HCT116 (cell line): ENCODE measurements around the gene RCL1. TPM values are rescaled to one million over a fixed set of nuclear protein-coding genes. Genes with fewer than 3 reads are reported as not detected.

Source experiments
- ATAC-seq: fragments of 200-7000 bp; cut with Tn5 transposase; 2 replicates; pipeline ENCODE4 v1.9.1; 2020; ENCODE audit warnings: mild to moderate bottlenecking, moderate library complexity
- BruUV-seq: library from RNA; stranded (reverse); fragments of 400-500 nt; replicated peaks from 2 replicates; lab custom pipeline; 2021; lab: Mats Ljungman, UMichigan
- CTCF ChIA-PET: fragments of 300-600 bp; sonication (Branson Sonifier 250); formaldehyde crosslinking; loops from one replicate; lab custom pipeline; 2021; ENCODE audit warnings: antibody characterized with exemption; lab: Charles Lee
- POLR2A ChIA-PET: fragments of 300-600, 350-600 bp; sonication (Branson Sonifier 250); formaldehyde crosslinking; loops from one replicate; lab custom pipeline; 2021; ENCODE audit warnings: antibody characterized with exemption; lab: Charles Lee
- RAD21 ChIA-PET, 2 experiments: fragments of 300-600 bp; sonication (Branson Sonifier 250); formaldehyde crosslinking; loops; one replicate each; lab custom pipeline; 2023; ENCODE audit warnings: low total read pairs in 2 of 2; ENCODE audit not compliant: uncharacterized antibody in 2 of 2, unreplicated experiment in 2 of 2, low non-redundant PET in 1 of 2; lab: Charles Lee
- DNase-seq: peaks from one replicate; pipeline ENCODE4 v3.0.0-alpha.2; 2010; ENCODE audit warnings: low read depth, low spot score
- H2AFZ ChIP-seq: fragments of 200-600 bp; shearing (Covaris generic), sonication (generic); 2 replicates; pipeline ENCODE4 v1.6.1; 2017; ENCODE audit warnings: low read depth, mixed run types, mixed read lengths, antibody characterized with exemption, low read length; ENCODE audit not compliant: poor library complexity, severe bottlenecking
- H3K27ac ChIP-seq: 2 replicates; pipeline ENCODE4 v1.5.1; 2012; ENCODE audit warnings: low read depth, low read length
- H3K27me3 ChIP-seq: fragments of 200-600 bp; sonication (generic); 2 replicates; pipeline ENCODE4 v1.6.1; 2016; ENCODE audit warnings: mixed run types, low read length, mixed read lengths; ENCODE audit not compliant: insufficient read depth
- H3K36me3 ChIP-seq, 2 experiments: fragments of 200-500 bp in 1 of 2; fragments of 200-600 bp in 1 of 2; sonication (Bioruptor generic) in 1 of 2; sonication (generic) in 1 of 2; 2 replicates each; pipeline versions ENCODE4 v1.5.1 to v1.6.1; 2014 to 2016; ENCODE audit warnings: low read length in 2 of 2, inconsistent platforms in 1 of 2, mixed read lengths in 1 of 2, mixed run types in 1 of 2; ENCODE audit not compliant: insufficient read depth in 2 of 2, control insufficient read depth in 1 of 2
- H3K4me1 ChIP-seq, 2 experiments: fragments of 200-600 bp in 1 of 2; sonication (generic) in 1 of 2; 2 replicates each; pipeline versions ENCODE4 v1.5.1 to v1.6.1; 2012 to 2017; ENCODE audit warnings: low read length in 2 of 2, inconsistent platforms in 1 of 2, mild to moderate bottlenecking in 1 of 2, mixed read lengths in 1 of 2, mixed run types in 1 of 2, moderate library complexity in 1 of 2; ENCODE audit not compliant: insufficient read depth in 2 of 2, control insufficient read depth in 1 of 2
- H3K4me2 ChIP-seq: fragments of 200-600 bp; sonication (generic); 2 replicates; pipeline ENCODE4 v1.6.1; 2017; ENCODE audit warnings: mixed run types, low read length, mixed read lengths
- H3K4me3 ChIP-seq, 2 experiments: fragments of 200-600 bp in 1 of 2; sonication (generic) in 1 of 2; replicated peaks in 1 of 2; 2 replicates each; pipeline ENCODE4 v1.5.1; 2011 to 2016; ENCODE audit warnings: low read length in 2 of 2, control low read depth in 1 of 2, low read depth in 1 of 2, mild to moderate bottlenecking in 1 of 2, mixed read lengths in 1 of 2, mixed run types in 1 of 2
- H3K79me2 ChIP-seq: fragments of 200-600 bp; sonication (generic); 2 replicates; pipeline ENCODE4 v1.6.1; 2017; ENCODE audit warnings: mild to moderate bottlenecking, mixed run types, low read length, moderate library complexity, mixed read lengths; ENCODE audit not compliant: insufficient read depth
- H3K9ac ChIP-seq: fragments of 200-600 bp; sonication (generic); 2 replicates; pipeline ENCODE4 v1.6.1; 2016; ENCODE audit warnings: low read length, mixed read lengths
- H3K9me2 ChIP-seq: fragments of 200-600 bp; sonication (generic), shearing (Covaris generic); 2 replicates; pipeline ENCODE4 v1.6.1; 2017; ENCODE audit warnings: mixed run types, mild to moderate bottlenecking, moderate library complexity; ENCODE audit not compliant: insufficient read depth
- H3K9me3 ChIP-seq, 2 experiments: fragments of 200-500 bp in 1 of 2; fragments of 200-600 bp in 1 of 2; sonication (Bioruptor generic) in 1 of 2; sonication (generic) in 1 of 2; 2 replicates each; pipeline ENCODE4 v1.6.1; 2014 to 2017; ENCODE audit warnings: low read length in 2 of 2, mixed read lengths in 2 of 2, inconsistent platforms in 1 of 2, low read depth in 1 of 2, mild to moderate bottlenecking in 1 of 2, mixed run types in 1 of 2, moderate library complexity in 1 of 2; ENCODE audit not compliant: control insufficient read depth in 1 of 2, insufficient read depth in 1 of 2
- H4K20me1 ChIP-seq: fragments of 200-600 bp; sonication (generic), shearing (Covaris generic); 2 replicates; pipeline ENCODE4 v1.6.1; 2017; ENCODE audit warnings: mixed run types, mild to moderate bottlenecking, moderate library complexity; ENCODE audit not compliant: insufficient read depth
- CBX3 ChIP-seq: IDR thresholded peaks from 2 replicates; pipeline ENCODE4 v1.6.1; 2012; ENCODE audit warnings: low read depth
- EGR1 ChIP-seq: IDR thresholded peaks from 2 replicates; pipeline ENCODE4 v1.6.1; 2012; ENCODE audit warnings: low read depth
- ELF1 ChIP-seq: IDR thresholded peaks from 2 replicates; pipeline ENCODE4 v1.6.1; 2012; ENCODE audit warnings: low read depth, borderline replicate concordance
- EZH2 ChIP-seq: fragments of 200-600 bp; sonication (generic); IDR thresholded peaks from 2 replicates; pipeline ENCODE4 v1.6.1; 2017; ENCODE audit warnings: antibody characterized with exemption, mixed run types
- EZH2phosphoT487 ChIP-seq: fragments of 200-600 bp; IDR thresholded peaks from 2 replicates; pipeline ENCODE4 v1.6.1; 2018; ENCODE audit warnings: antibody characterized with exemption, borderline replicate concordance
- FOSL1 ChIP-seq: IDR thresholded peaks from 2 replicates; pipeline ENCODE4 v1.6.1; 2012; ENCODE audit warnings: low read depth
- JUND ChIP-seq: IDR thresholded peaks from 2 replicates; pipeline ENCODE4 v1.6.1; 2012
- POLR2A ChIP-seq: IDR thresholded peaks from 2 replicates; pipeline ENCODE4 v1.7.0; 2011; ENCODE audit warnings: borderline replicate concordance; ENCODE audit not compliant: insufficient read depth, insufficient read length; ENCODE audit errors: extremely low read depth
- POLR2AphosphoS5 ChIP-seq: IDR thresholded peaks from 2 replicates; pipeline ENCODE4 v1.6.1; 2011; ENCODE audit warnings: mild to moderate bottlenecking, low read depth, low read length, moderate library complexity
- SIN3A ChIP-seq: IDR thresholded peaks from 2 replicates; pipeline ENCODE4 v1.6.1; 2012; ENCODE audit warnings: low read depth
- SP1 ChIP-seq: IDR thresholded peaks from 2 replicates; pipeline ENCODE4 v1.6.1; 2012; ENCODE audit warnings: low read depth
- TCF7L2 ChIP-seq: IDR thresholded peaks from 2 replicates; pipeline ENCODE4 v1.7.0; 2011; ENCODE audit warnings: borderline replicate concordance, inconsistent platforms; ENCODE audit not compliant: insufficient read depth, insufficient read length; ENCODE audit errors: extremely low read depth
- YY1 ChIP-seq: IDR thresholded peaks from 2 replicates; pipeline ENCODE4 v1.6.1; 2011; ENCODE audit warnings: low read length, low read depth, moderate library complexity, mild to moderate bottlenecking; ENCODE audit not compliant: insufficient replicate concordance; ENCODE audit errors: extremely low read depth
- ZFX ChIP-seq: fragments of 450-650 bp; IDR thresholded peaks from 2 replicates; pipeline ENCODE4 v1.6.1; 2017
- intact Hi-C: fragments of 100-400 bp; cut with micrococcal nuclease; formaldehyde crosslinking; loops from 2 replicates; pipeline ENCODE4 v1.10.0; 2022
- total RNA-seq: library from RNA; stranded (reverse); gene quantifications from one replicate; pipeline ENCODE4 v1.2.1, GENCODE V29; 2021; ENCODE audit not compliant: unreplicated experiment
- TF ChIP-seq, protein P1 (sequence below): IDR thresholded peaks from 2 replicates; pipeline ENCODE4 v1.6.1; 2012
- TF ChIP-seq, protein P2 (sequence below): IDR thresholded peaks from 2 replicates; pipeline ENCODE4 v1.6.1; 2012
- TF ChIP-seq, protein P3 (sequence below), 3 experiments: fragments of 200-600 bp in 1 of 3; sonication (generic) in 1 of 3; IDR thresholded peaks in 2 of 3; conservative IDR thresholded peaks in 1 of 3; 2 replicates each; pipeline ENCODE4 v1.5.1; 2012 to 2017; ENCODE audit warnings: low read depth in 2 of 3, low read length in 2 of 3, antibody characterized with exemption in 1 of 3, borderline replicate concordance in 1 of 3, control low read depth in 1 of 3, mild to moderate bottlenecking in 1 of 3, mixed read lengths in 1 of 3, mixed run types in 1 of 3, moderate library complexity in 1 of 3; ENCODE audit not compliant: insufficient read depth in 1 of 3

The RCL1 gene
- total RNA-seq, 1 experiment from 2014 or later: 29.9 TPM

DNA sequence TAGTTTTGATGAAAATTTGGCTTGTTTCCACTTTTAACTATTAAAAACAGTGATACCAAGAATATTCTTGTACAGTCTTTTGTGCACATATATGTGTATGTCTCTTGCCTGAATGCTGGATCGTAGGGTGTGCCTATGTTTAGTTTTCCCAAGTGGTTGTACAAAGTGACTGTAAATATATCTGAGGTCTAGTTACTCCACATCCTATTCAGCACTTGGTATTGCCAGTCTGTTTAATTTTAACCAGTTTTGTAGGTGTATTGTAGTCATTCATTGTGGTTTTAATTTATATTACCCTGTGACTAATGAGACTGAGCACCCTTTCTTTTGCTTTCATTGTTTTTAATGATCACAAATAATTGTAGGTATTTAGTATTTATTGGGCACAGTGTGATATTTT, 17.8 kb downstream of the RCL1 start:
- TF ChIP-seq TCF7L2: no peak
- no peak for TF ChIP-seq JUND
- no peak for TF ChIP-seq EGR1
- TF ChIP-seq, protein P1, sequence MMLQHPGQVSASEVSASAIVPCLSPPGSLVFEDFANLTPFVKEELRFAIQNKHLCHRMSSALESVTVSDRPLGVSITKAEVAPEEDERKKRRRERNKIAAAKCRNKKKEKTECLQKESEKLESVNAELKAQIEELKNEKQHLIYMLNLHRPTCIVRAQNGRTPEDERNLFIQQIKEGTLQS: no peak
- no peak for TF ChIP-seq SP1
- TF ChIP-seq POLR2AphosphoS5: no peak
- TF ChIP-seq ZFX: no peak
- TF ChIP-seq, protein P2, sequence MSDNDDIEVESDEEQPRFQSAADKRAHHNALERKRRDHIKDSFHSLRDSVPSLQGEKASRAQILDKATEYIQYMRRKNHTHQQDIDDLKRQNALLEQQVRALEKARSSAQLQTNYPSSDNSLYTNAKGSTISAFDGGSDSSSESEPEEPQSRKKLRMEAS: no peak
- TF ChIP-seq, all 23 proteins: peak for 0
- 0 out of 4 replicates have a peak, but pooled peaks cover 0 to 4% of the 10 kb centered on the region in 2 experiments for H3K36me3 ChIP-seq
- ChIA-PET POLR2A (no interaction called here), CTCF (no interaction called here), RAD21 (no interaction called here)
- H3K4me1 ChIP-seq: no peaks in the 10 kb centered on the region
- H3K4me3 ChIP-seq: no peak overlapping the region
- H3K4me2 ChIP-seq: no peak overlapping the region
- peaks cover 94% of the 10 kb centered on the region for H3K79me2 ChIP-seq
- H3K9ac ChIP-seq: no peak overlapping the region
- H4K20me1 ChIP-seq: peaks cover 15% of the 10 kb centered on the region; the same call in 1 of the 2 replicates
- ATAC-seq (no peak), DNase-seq (no peak)
- H3K27ac ChIP-seq: no peak overlapping the region
- BruUV-seq: no TSS peak
- no peak overlapping the region for H2AFZ ChIP-seq
- H3K27me3 ChIP-seq: no peaks in the 10 kb centered on the region
- intact Hi-C loops: no loop called here
- no peaks in the 10 kb centered on the region for H3K9me3 ChIP-seq
- H3K9me2 ChIP-seq: no peaks in the 10 kb centered on the region

DNA sequence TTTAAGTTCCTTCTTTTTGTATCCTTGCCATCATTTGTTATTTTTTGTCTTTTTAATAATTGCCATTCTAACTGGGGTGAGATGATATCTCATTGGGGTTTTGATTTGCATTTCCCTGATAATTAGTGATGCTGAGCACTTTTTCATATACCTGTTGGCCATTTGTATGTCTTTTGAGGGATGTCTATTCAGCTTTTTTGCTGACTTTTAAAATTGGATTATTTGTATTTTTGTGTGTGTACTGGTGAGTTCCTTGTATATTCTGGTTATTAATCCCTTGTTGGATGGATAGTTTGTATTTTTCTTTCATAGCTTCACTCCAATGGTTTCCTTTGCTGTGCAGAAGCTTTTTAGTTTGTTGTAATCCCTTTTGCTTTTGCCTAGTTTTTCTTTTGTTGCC, 19.1 kb downstream of the RCL1 start:
- intact Hi-C loops: no loop called here
- Histone ChIP-seq H3K4me1 (no peaks in the 10 kb centered on the region), H3K9me2 (no peaks in the 10 kb centered on the region), H3K4me3 (no peak overlapping the region), H3K9me3 (no peaks in the 10 kb centered on the region)
- ChIA-PET POLR2A (no interaction called here), CTCF (no interaction called here)
- TF ChIP-seq SIN3A (no peak), CBX3 (no peak), ZFX (no peak), YY1 (no peak), ELF1 (no peak), POLR2AphosphoS5 (no peak), EGR1 (no peak), EZH2 (no peak), FOSL1 (no peak), EZH2phosphoT487 (no peak), POLR2A (no peak)
- TF ChIP-seq, protein P2: no peak
- TF ChIP-seq, protein P3, sequence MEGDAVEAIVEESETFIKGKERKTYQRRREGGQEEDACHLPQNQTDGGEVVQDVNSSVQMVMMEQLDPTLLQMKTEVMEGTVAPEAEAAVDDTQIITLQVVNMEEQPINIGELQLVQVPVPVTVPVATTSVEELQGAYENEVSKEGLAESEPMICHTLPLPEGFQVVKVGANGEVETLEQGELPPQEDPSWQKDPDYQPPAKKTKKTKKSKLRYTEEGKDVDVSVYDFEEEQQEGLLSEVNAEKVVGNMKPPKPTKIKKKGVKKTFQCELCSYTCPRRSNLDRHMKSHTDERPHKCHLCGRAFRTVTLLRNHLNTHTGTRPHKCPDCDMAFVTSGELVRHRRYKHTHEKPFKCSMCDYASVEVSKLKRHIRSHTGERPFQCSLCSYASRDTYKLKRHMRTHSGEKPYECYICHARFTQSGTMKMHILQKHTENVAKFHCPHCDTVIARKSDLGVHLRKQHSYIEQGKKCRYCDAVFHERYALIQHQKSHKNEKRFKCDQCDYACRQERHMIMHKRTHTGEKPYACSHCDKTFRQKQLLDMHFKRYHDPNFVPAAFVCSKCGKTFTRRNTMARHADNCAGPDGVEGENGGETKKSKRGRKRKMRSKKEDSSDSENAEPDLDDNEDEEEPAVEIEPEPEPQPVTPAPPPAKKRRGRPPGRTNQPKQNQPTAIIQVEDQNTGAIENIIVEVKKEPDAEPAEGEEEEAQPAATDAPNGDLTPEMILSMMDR (IDR thresholded peaks at IDR 0.05 in 2 of 3, conservative IDR thresholded peaks at IDR 0.05 in 1 of 3; ENCODE audit: borderline replicate concordance in 1 of 3, insufficient read depth in 1 of 3, low read depth in 2 of 3, low read length in 2 of 3): no peak
- TF ChIP-seq, protein P1: no peak
- TF ChIP-seq, all 23 proteins: peak for 0
- no peak for DNase-seq
- no TSS peak for BruUV-seq
- H3K4me2 ChIP-seq: no peak overlapping the region
- no peak for ATAC-seq
- H3K9ac ChIP-seq: no peak overlapping the region
- H3K27ac ChIP-seq: no peak overlapping the region
- no peaks in the 10 kb centered on the region for H3K27me3 ChIP-seq
- H4K20me1 ChIP-seq: peaks cover 18% of the 10 kb centered on the region; the same call in 1 of the 2 replicates
- no peaks in the 10 kb centered on the region for H3K36me3 ChIP-seq
- H3K79me2 ChIP-seq: peaks cover 94% of the 10 kb centered on the region
- RAD21 ChIA-PET: no interaction called here
- H2AFZ ChIP-seq: no peak overlapping the region
